ENCODE data around the gene DAB1.

The DAB1 gene

GRCh38 chr1:57163325-57163724 is 260.5 kb downstream of the DAB1 start:
- peak; percentile 4 for DNase-seq (ENCODE audit: low spot score)

DNA sequence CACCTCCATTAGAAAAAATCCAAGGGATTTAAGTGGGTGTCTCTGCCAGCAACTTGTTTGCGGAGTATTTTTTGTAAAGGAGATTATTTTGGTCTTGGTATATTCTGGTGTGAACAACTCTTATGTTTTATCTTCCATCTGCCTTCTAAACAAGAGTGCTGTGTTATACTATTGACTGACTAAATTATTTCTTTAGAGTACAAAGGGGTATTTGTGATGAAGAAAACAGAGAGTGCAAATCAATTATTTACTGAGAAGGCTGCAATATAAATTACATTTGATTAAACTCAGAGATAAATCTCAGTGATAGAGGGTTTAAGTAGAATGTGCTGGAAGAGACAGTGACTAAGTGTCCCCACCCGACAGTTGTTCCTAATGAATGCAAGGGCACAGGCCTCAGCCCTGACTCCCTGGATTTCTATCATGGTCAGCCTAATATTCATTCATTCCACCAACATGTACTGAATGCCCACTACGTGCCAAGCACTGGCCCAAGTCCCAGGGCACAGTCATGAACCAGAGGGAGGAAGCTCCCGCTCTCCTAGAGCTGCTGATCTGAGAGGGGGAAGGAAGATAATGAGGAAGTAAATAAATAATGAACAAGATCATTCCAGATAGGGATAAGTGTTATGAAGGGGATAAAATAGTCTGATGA is 261.1 kb downstream of the DAB1 start:
- peak; percentile 77 for DNase-seq (ENCODE audit: low spot score)

DNA sequence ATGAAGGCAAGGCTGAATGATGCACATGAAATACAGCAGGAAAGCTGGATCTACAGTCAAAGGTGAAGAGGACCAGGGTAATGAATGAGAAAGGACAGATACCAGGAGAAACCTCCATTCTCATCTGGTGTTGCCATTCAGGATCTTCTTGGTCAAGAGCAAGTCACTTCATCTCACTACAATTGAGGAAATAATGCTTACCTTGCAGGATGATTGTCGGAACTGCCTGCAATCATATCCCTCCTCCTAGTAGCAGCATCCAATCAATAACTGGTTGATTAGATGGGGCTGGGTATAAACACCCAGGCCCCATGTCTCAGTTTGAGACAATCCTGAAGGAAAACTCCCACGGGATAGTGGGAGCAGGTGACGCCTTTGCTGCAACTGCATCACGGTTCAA is 263.3 kb downstream of the DAB1 start:
- no peak for DNase-seq (ENCODE audit: low spot score)

- no peak for DNase-seq (ENCODE audit: low spot score)
Observed at GRCh38 chr1:57158604-57158998, 265.3 kb downstream of the DAB1 start.

- DNase-seq (ENCODE audit: low spot score) = no peak
Observed at GRCh38 chr1:57157818-57158603, 265.8 kb downstream of the DAB1 start.

GRCh38 chr1:57156907-57157306 is 267.0 kb downstream of the DAB1 start:
- no peak for DNase-seq (ENCODE audit: low spot score)

DNA sequence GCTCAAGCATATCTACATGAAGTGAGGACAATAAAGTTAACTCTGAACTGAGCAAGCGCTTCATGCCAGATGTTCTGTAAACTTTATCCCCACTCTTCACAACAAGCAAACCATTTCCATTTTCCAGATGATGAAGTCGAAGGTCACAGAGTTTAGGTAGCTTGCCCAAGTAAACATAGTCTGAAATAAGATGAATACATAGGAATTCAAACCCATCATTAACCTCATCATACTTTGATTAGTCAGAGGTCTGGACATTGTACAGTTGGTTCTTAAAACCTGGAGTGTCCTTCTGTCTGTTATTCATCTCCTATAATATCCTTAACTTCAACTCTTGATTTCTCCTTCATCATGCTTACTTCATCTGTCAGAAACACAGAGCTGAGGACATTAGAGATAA is 277.8 kb downstream of the DAB1 start:
- no peak for DNase-seq (ENCODE audit: low spot score)

- DNase-seq (ENCODE audit: low spot score) = no peak
Observed at GRCh38 chr1:57142999-57143398, 280.9 kb downstream of the DAB1 start.

DNA sequence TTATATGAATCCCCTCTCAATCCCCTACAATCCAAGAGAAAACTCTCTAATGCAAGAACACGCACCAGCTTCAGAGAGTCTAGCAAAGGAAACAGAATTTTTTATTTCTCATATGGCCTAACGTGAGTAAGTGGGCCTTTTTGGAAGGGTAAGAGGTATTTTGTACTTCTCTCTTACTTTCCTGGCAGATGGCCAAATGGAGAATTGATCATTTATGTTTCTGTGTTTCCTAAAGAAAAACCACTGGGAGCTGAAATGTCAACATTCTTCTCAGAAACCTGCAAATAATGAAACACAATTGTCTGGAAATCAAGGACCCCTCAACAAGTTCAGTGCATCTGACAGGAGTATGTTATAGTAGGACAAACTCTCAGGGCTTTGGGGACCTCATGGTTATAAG is 281.7 kb downstream of the DAB1 start:
- DNase-seq (ENCODE audit: low spot score) = no peak

- peak; percentile 11 for DNase-seq (ENCODE audit: low spot score)
Observed at GRCh38 chr1:57138432-57139078, 285.3 kb downstream of the DAB1 start.

DNA sequence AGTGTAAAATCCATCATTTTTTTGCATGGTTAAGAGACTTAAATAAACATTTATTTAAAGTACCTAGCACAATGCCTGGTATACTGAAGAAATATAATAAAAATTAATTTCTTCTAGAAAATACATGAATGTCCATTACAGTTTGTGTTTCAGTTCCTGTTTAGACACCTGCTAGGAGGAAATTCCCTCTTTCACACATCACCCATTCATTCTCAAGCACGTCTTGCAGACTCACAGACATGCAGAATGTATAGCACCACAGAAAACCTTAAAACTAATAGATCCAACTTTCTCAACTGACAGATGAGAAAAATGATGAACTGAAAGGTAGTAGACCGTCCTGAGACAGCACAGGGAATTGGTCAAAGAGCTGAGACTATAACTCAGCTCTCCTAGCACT is 285.9 kb downstream of the DAB1 start:
- DNase-seq (ENCODE audit: low spot score) = no peak

DNA sequence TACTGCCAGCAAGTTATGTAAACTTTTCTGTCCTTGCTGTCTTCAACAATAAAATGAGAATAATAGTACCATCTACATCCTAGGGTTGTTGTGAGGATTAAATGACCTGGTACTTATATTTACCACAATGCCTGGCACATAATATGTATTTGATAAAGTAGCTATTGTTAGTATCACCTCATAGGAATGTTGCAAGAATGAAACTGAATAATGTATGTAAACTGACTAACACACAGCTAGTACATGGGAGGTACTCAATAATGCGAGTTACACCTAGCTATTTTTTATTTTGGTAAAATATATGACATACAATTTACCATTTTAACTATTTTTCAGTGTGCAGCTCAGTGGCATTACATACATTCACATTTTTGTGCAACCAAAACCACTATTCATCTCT is 289.1 kb downstream of the DAB1 start:
- no peak for DNase-seq (ENCODE audit: low spot score)

DNA sequence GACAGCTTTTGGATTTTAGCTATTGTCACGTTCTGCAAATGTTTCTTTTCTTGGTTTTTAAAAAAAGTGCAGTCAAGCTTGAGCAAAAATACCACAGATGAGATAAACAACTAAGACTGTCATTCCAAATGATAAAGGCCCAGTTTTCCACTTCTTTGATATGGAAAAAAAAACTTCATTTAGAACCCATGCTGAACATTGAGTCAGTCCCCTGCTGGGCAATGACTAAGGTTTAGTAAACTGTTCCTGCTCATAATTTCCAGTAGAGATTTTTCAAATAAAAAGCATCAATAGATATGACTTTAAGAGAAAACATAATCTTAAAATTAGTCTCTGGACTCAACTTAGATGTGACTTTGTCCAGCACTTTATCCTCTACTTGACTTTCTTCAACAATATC is 290.2 kb downstream of the DAB1 start:
- DNase-seq (ENCODE audit: low spot score) = no peak

- DNase-seq (ENCODE audit: low spot score) = no peak
Observed at GRCh38 chr1:57132993-57133622, 290.8 kb downstream of the DAB1 start.

GRCh38 chr1:57131701-57132394 is 292.0 kb downstream of the DAB1 start:
- no peak for DNase-seq (ENCODE audit: low spot score)

DNA sequence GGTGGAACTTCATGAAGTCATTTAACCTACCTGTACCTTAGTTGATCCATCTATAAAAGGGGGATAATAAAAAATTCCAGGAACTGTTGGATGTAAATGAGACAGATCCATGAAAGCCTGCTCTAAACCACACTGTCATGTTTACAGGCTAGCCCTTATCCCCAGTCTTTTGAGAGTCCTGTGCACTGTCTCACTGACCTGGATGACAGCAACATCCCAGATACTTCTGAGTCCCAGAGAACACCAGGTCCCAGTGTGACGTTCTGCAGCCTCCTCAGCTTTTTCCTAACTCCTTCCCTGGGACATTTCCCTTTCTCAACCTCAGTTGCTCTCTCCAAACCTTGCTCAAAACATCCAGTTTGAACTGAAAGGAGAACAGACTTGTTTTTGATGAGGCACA is 292.6 kb downstream of the DAB1 start:
- no peak for DNase-seq (ENCODE audit: low spot score)

DNA sequence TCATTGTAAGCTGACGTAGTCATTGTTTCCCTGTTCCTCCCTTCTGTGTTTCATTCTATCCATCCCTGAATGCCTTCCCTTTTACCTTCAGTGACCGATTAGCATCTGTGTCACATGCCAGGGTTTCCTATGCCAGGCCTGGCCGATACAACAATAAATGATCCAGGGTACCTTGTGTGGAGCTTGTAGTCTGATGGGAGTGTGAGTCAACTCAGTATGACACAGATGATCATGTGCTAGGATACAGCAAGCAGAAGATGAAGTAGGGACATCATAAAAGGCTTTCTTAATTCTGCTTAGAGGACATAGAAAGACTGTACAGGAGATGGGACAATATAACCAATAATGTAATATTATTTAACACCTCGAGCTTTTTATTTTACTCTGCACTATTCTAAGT is 294.0 kb downstream of the DAB1 start:
- DNase-seq (ENCODE audit: low spot score) = no peak

- no peak for DNase-seq (ENCODE audit: low spot score)
Observed at GRCh38 chr1:57127976-57128375, 295.9 kb downstream of the DAB1 start.

GRCh38 chr1:57124768-57125446 is 299.0 kb downstream of the DAB1 start:
- no peak for DNase-seq (ENCODE audit: low spot score)

- DNase-seq (ENCODE audit: low spot score) = no peak
Observed at GRCh38 chr1:57124170-57124569, 299.7 kb downstream of the DAB1 start.

DNA sequence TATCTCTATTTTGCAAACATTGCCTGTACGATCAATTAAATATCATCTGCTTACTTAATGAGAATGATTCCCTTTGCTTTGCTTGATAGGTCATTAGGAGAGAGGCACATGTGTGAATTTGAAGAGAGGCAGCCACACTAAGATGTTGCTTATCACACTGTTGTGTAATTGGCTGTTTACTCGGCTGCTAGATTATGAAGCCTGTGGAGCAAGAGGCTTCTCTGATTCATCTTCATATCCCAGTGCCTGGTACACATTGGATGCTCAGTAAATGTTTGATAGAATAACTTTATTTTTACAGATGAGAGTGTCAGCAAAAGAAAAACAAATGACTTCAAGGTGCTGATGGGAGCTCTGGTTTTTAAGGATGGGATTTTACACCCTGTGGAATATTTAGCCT is 301.8 kb downstream of the DAB1 start:
- DNase-seq (ENCODE audit: low spot score) = no peak
